HG03066 (cell line): ENCODE results near the gene AQP6.

Source experiments
- ATAC-seq: cut with Tn5 transposase; IDR thresholded peaks from one replicate; pipeline ENCODE4 v1.9.1; 2021; ENCODE audit warnings: low read depth; ENCODE audit not compliant: unreplicated experiment

Gene AQP6

DNA sequence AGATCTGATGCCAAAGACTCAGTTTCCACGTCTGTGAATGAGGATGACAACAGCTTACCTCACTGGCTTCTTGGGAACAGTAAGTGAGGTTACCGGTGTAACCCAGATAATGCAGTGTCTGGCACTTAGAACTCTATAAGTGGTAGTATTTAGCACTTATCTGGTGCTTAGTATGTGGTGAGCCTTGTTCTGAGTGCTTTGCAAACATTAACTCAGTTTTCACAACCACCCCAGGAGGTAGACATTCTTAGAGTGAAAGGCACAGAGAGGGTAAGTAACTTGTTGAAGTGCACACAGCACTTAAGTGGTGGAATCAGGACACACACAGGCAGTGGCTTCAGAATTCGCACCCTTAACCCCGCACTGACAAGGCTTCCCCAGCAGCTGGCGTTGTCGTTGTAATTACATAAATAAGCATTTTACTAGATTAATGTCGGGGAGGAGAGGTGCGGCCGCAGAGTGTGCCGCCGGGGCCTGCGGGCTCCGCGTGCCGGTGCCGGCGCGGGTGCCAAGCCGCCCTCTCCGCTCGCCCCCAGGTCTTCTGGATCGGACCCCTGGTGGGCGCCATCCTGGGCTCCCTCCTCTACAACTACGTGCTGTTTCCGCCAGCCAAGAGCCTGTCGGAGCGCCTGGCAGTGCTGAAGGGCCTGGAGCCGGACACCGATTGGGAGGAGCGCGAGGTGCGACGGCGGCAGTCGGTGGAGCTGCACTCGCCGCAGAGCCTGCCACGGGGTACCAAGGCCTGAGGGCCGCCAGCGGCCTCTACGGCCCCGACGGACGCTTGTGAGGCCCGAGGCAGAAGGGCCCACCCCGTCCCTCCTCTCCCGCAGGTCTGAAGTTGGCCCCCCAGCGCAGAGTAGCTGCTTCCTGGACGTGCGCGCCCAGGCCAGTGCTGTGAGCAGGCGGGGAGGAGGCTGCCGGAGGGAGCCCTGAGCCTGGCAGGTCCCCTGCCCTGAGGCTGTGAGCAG, 17.6 kb upstream of the AQP6 start:
- no peak for ATAC-seq

- no peak for ATAC-seq
These were observed 16.7 kb upstream of the AQP6 start for GRCh38 chr12:49955899-49956662.

- ATAC-seq, result no peak
These were observed 15.8 kb upstream of the AQP6 start for GRCh38 chr12:49956663-49957569.

- ATAC-seq, result no peak
These were observed 15.2 kb upstream of the AQP6 start for GRCh38 chr12:49957570-49957967.

GRCh38 chr12:49959685-49960473, 12.9 kb upstream of the AQP6 start:
- no peak for ATAC-seq

- no peak for ATAC-seq
These were observed 12.2 kb upstream of the AQP6 start for GRCh38 chr12:49960474-49961110.

DNA sequence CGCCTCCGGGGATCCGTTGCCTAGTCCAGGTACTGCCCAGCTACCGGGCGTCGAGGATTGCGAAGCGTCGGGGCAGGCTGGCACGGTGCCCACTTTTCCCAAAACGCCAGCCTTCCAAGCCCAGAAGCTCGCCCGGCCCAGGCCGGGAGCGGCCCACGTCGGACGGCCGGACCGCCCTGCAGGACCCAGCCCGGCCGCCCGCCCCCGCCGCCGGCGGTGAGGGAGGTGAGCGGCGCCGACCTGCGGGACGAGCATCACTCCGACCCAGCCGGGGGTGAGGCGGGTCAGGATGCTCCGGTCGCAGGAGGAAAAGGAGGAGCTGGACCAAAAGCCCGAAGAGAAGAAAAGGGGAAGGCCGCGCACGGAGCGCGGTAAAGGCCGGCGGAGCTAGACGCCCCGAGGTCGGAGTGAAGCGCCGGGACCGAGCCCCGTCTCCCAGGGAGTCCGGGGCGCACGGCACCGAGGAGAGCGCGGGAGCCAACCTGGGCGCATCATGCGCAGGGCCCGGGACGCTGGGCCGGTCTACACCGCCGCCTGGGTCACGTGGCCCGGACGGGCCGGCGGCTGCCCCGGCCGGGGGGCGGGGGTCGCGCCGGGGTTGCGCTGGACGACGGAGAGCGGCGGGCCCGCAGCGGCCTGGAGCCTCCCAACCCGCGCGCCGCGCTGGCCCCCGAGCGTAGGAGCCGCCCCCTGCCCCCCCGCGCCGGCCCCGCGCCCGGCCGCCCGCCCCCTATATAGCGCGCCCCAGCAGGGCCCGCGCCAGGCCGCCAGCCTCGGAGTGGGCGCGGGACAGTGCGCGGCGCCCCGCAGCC, 11.4 kb upstream of the AQP6 start, which contains the start of gene AQP5:
TSS of gene AQP5 (plus strand) at position 762 of the 812 bp plus-strand sequence. CDS start 146 bp downstream, outside the sequence.
- ATAC-seq, result no peak

DNA sequence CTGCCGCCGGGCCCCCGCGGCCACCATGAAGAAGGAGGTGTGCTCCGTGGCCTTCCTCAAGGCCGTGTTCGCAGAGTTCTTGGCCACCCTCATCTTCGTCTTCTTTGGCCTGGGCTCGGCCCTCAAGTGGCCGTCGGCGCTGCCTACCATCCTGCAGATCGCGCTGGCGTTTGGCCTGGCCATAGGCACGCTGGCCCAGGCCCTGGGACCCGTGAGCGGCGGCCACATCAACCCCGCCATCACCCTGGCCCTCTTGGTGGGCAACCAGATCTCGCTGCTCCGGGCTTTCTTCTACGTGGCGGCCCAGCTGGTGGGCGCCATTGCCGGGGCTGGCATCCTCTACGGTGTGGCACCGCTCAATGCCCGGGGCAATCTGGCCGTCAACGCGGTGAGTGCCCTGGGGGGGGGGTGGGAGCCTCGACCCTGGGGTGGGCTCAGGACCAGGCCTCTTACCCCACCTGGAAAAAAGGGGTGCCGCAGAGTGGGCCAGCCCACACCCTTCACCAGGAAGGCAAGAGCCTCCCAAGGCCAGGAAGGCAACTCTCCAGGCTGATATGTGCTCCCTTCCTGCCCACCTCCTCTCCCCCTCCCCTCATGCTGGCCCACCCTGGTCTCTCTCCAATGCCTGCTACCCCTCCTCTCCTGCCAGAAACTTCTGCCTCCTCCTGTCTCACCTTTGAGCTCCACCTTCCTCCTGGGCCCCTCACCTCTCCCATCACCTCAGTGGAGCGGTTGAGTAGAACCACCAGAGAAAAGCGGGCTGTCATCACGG, 10.6 kb upstream of the AQP6 start:
- ATAC-seq, result no peak

GRCh38 chr12:49962861-49963765, 9.6 kb upstream of the AQP6 start:
- ATAC-seq, result no peak

DNA sequence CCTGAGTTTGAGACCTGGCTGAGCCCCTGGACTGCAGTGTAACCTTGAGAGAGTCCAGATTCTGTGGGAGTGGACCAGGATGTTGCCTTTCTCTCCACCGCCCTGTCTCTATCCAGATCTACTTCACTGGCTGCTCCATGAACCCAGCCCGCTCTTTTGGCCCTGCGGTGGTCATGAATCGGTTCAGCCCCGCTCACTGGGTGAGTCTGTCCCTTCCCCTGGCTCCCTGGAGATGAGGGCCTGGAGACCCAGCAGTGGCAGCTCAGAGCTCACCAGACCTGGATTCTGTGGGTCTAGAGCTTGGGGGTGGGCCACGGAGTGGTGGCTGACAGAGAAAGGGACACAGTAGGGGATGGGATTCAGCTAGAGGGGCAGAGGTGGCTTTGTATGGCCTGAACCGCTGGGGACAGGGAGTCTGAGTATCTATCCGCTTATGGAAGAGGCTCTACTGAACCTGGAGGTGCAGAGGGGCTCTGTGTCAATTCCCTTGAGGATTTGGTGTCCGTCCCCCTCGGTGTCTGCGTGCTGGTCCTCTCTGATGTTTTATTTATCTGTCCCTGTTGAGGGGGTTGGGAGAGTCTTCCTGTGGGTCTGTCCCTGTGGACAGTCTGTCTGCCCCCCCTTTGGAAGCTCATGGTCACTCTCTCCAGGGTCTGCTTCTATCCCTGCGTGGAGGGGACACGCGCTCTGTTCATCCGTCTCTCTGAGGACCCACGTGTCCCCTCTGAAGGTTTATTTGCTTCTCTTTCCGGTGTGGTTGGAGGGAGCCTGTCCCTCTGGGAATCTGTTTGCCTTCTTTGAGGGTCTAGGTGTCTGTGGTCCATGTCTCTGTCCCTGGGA, 8.6 kb upstream of the AQP6 start:
- ATAC-seq, result no peak

DNA sequence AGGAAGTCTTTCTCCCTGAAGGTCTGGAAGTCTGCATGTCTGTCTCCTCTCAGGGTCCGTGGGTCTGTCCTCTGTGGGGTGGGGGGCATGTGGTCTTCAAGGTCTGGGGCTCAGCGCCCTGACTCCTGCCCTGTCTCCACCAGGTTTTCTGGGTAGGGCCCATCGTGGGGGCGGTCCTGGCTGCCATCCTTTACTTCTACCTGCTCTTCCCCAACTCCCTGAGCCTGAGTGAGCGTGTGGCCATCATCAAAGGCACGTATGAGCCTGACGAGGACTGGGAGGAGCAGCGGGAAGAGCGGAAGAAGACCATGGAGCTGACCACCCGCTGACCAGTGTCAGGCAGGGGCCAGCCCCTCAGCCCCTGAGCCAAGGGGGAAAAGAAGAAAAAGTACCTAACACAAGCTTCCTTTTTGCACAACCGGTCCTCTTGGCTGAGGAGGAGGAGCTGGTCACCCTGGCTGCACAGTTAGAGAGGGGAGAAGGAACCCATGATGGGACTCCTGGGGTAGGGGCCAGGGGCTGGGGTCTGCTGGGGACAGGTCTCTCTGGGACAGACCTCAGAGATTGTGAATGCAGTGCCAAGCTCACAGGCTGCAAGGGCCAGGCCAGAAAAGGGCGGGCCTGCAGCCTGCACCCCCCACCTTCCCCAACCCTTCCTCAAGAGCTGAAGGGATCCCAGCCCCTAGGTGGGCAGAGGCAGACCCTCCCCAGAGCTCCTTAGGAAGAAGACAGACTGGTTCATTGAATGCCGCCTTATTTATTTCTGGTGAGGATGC, 7.7 kb upstream of the AQP6 start:
- no peak for ATAC-seq

DNA sequence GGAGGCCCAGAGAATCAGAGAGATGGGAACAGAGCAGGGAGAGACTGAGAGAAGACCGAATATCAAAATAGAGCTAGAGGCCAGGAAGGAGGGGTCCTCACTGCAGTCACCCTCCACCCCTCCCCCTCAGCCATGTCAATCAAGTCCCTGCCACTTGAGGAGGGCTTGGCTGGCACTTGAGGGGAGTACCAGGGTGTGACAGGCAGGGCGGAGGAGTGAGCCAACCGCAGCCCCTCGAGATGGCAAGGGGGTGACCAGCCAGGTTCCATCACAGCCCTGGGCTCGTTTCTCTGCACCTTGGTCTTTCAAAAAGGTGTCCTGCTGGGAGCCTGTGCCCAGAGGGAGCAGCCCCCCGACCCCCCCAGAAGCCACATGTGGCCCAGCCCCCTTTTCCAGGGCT, 6.9 kb upstream of the AQP6 start:
- no peak for ATAC-seq

DNA sequence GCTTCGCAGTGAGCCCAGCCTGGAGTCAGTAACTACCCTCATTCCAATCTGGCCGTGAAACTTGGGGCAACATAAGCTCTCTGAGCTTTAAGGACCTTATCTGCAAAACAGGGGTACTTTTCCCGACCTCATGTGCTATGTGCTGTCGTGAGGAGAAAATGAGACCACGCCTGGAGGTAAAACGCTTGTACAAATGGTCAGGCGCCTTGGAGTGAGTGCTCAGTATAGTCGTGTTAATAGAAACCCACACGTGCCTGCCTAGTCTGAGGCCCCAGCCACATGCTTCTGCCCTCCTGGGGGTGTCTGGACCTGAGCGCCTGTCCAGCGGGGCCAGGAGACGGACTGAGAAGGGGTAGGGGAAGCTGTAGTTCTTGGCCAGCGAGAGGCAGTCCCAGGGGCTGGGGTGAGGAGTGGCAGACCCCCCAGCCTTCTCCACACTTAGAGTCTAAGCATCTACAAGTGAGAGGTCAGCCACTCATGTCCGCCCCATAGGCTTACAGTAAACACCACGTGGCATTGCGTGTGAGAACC, 6.2 kb upstream of the AQP6 start:
- no peak for ATAC-seq

GRCh38 chr12:49967042-49967776, 5.5 kb upstream of the AQP6 start:
- ATAC-seq, result peak; percentile 66
